ENCODE results near the gene TTYH3. TPM values are rescaled to one million over a fixed set of nuclear protein-coding genes. Genes with fewer than 3 reads are reported as not detected.

TTYH3 gene
- total and polyA plus RNA-seq, 5 donors: 8.1 to 25.0 (median 15.4) TPM

DNA sequence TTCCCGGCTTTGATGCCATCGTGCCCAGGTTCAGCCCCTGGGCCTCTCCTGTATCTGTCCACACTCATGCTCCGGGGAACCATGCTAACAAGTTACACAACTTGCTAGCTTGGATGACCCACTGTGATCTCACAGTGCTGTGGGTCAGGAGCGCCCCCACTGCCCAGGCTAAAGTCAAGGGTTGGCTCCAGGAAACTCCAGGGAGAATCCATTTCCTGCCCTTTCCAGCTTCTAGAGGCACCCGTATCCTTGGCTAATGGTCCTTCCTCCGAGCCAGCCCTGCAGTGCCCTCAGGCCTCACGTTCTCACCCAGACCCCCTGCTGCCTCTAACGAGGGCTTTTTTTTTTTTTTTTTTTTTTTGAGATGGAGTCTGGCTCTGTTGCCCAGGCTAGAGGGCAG lies 75.7 kb downstream of the TTYH3 start:
- ATAC-seq (no peak), DNase-seq (peak in 1 of 3 donors; percentile 14)
- no peaks in the 10 kb centered on the region for H3K9me3 ChIP-seq (ENCODE audit: control insufficient read depth, low read length)
- H3K27ac ChIP-seq (ENCODE audit: low read length): no peak overlapping the region
- H3K4me3 ChIP-seq (ENCODE audit: low read length): no peak overlapping the region
- no peaks in the 10 kb centered on the region for H3K4me1 ChIP-seq (ENCODE audit: control insufficient read depth, insufficient read depth, low read length)
- intact Hi-C loops (cut with DNase I): no loop called here
- H3K27me3 ChIP-seq (ENCODE audit: control insufficient read depth, insufficient read depth): no peaks in the 10 kb centered on the region
- WGBS: 64% methylated on average over 8 of the region's 8 CpGs

DNA sequence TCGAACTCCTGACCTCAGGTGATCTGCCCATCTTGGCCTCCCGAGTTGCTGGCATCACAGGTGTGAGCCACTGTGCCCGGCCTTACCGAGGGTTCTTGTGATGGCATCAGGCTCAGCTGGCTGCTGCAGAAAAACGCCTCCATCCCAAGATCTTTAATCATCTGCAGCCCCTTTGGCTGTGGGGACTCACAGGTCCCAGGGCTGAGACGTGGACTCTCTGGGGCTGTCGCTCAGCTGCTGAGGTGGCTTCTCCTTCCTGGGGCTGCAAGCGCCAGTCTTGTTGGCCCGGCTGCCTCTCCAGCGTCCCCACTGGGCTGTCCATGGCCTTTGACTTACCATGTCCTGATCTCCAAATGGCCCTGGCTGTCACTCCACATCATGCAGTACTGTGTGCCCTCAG lies 76.3 kb downstream of the TTYH3 start:
- no peak overlapping the region for H3K4me3 ChIP-seq (ENCODE audit: low read length)
- H3K27me3 ChIP-seq (ENCODE audit: control insufficient read depth, insufficient read depth): no peaks in the 10 kb centered on the region
- no peaks in the 10 kb centered on the region for H3K4me1 ChIP-seq (ENCODE audit: control insufficient read depth, insufficient read depth, low read length)
- ATAC-seq (no peak), DNase-seq (peak in 1 of 3 donors; percentile 43)
- H3K27ac ChIP-seq (ENCODE audit: low read length): no peak overlapping the region
- intact Hi-C loops (cut with DNase I): no loop called here
- H3K9me3 ChIP-seq (ENCODE audit: control insufficient read depth, low read length): no peaks in the 10 kb centered on the region
- 94% methylated on average over 10 of the region's 10 CpGs for WGBS

DNA sequence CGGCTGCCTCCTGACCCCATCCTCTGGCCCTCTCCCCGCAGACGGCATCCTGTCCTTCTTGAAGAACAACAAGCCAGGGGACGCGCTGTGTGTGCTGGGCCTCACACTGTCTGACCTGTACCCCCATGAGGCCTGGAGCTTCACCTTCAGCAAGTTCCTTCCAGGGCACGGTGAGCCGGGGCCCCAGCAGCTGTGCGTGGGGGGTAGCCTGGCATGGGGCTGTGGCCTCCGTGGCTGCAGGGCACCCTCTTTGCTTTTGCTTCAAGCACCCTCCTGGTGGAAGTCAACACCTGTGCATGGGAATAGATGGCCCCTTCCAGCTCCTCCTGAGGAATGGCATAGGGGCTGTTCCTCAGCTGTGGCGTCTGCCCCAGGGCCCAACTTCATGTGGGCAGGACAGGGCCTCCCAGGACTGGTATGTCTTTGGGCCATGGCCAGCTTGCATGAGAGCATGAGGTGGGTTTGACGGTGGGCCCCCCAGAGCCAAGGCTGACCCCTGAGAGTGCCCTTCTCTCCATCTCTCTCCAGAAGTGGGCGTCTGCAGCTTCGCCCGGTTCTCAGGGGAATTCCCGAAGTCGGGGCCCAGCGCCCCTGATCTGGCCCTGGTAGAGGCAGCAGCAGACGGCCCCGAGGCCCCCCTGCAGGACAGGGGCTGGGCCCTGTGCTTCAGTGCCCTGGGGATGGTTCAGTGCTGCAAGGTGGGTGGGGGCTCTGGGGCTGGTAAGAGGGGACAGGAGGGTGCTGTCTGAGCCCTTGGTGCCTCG lies 76.9 kb downstream of the TTYH3 start:
- H3K4me3 ChIP-seq (ENCODE audit: low read length): no peak overlapping the region
- intact Hi-C loops (cut with DNase I): no loop called here
- H3K27ac ChIP-seq (ENCODE audit: low read length): no peak overlapping the region
- WGBS: 89% methylated on average over 20 of the region's 20 CpGs
- ATAC-seq: no peak
- H3K27me3 ChIP-seq (ENCODE audit: control insufficient read depth, insufficient read depth): no peaks in the 10 kb centered on the region
- no peaks in the 10 kb centered on the region for H3K4me1 ChIP-seq (ENCODE audit: control insufficient read depth, insufficient read depth, low read length)
- H3K9me3 ChIP-seq (ENCODE audit: control insufficient read depth, low read length): no peaks in the 10 kb centered on the region
- peak in 1 of 3 donors; percentile 44 for DNase-seq

DNA sequence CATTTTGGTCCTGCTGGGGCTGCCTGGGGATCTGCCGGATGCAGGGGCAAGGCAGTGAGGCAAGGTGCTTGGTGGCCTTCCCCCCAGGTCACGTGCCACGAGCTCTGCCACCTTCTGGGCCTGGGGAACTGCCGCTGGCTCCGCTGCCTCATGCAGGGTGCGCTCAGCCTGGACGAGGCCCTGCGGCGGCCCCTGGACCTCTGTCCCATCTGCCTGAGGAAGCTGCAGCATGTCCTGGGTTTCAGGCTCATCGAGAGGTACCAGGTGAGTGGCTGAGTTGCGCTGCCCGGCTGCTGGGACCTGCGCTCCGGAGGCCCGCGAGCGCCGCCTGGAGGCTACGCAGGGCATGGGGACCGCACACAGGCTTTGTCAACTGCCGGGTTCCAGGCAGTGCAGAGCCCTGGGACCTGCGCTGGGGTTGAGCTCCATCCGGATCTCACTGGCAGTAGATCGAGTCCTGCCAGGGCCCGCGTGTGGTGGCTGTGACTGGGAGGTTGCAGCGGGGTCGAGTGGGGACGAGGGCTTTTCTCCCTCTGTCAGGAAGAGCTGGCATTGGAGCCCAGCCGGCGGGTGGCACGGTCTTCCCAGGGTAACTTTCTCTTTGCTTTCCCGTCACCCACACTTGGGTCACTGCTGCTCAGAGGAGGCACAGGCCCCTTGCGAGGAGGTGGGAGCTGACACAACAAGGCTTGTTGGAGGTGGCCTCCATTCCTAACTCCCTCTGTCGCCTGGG lies 77.9 kb downstream of the TTYH3 start:
- H3K4me1 ChIP-seq (ENCODE audit: control insufficient read depth, insufficient read depth, low read length): no peaks in the 10 kb centered on the region
- WGBS: 37% methylated on average over 35 of the region's 35 CpGs
- DNase-seq (peak; percentile 55 to 84 (median 81)), ATAC-seq (peak; percentile 50 to 56)
- intact Hi-C loops (cut with DNase I): no loop called here
- no peak overlapping the region for H3K4me3 ChIP-seq (ENCODE audit: low read length)
- H3K9me3 ChIP-seq (ENCODE audit: control insufficient read depth, low read length): no peaks in the 10 kb centered on the region
- no peak overlapping the region for H3K27ac ChIP-seq (ENCODE audit: low read length)
- H3K27me3 ChIP-seq (ENCODE audit: control insufficient read depth, insufficient read depth): no peaks in the 10 kb centered on the region

DNA sequence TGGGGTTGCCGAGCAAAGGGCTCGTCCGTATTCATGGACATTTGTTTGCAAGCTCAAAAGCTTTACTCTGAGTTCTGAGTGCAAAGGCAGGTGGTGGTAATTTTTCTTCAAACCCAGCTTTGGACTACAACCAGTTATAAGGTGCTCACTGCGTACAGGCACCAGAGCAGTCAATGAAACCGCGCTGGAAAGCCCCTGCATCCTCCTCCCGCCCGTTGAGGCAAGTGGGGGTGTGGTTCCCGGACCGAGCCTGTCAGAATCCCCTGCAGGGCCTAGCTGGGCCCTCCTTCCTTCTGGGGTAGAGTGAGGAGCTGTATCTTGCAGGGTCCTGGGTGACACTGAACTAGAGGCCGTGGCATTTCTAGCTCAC lies 78.5 kb downstream of the TTYH3 start:
- ATAC-seq: no peak
- Histone ChIP-seq H3K4me3 (ENCODE audit: low read length) (no peak overlapping the region), H3K4me1 (ENCODE audit: control insufficient read depth, insufficient read depth, low read length) (peaks cover 3% of the 10 kb centered on the region), H3K27ac (ENCODE audit: low read length) (no peak overlapping the region), H3K9me3 (ENCODE audit: control insufficient read depth, low read length) (no peaks in the 10 kb centered on the region), H3K27me3 (ENCODE audit: control insufficient read depth, insufficient read depth) (no peaks in the 10 kb centered on the region)
- intact Hi-C loops (cut with DNase I): no loop called here
- no peak for DNase-seq
- WGBS: 78% methylated on average over 11 of the region's 11 CpGs

DNA sequence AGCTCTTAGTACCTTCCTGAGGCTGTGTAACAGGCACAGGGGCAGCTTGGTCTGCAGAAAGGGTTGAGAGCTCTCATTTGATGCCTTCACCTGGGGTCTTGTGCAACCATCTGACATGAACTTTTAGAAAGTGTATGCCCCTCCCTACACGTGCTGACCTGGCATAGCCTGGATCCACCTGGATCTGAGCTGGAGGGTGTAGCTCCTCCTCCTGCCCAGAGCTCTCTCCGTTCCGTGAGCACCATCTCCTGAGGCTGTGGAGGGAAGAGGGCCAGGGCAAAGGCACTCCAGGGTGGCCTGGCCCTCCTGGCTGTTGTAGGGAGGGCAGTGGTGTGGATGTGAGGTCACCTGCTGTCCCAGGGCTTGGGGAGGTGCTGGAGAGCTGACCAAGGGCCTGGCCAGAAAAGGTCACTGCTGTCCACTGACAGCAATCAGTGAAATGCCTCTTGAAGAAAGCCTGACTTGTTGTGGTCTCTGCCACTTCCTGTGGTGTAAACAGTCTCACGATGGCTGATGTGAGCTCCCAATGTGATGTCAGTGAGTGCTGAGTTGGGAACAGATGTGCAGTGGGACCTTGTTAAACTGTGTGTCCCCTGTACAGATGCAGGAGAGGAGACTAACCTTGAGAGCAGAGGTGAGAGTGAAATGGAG lies 79.2 kb downstream of the TTYH3 start:
- DNase-seq (no peak), ATAC-seq (no peak)
- 59% methylated on average over 4 of the region's 4 CpGs for WGBS
- no peak overlapping the region for H3K27ac ChIP-seq (ENCODE audit: low read length)
- no peak overlapping the region for H3K4me3 ChIP-seq (ENCODE audit: low read length)
- peaks cover 3% of the 10 kb centered on the region for H3K4me1 ChIP-seq (ENCODE audit: control insufficient read depth, insufficient read depth, low read length)
- H3K27me3 ChIP-seq (ENCODE audit: control insufficient read depth, insufficient read depth): no peaks in the 10 kb centered on the region
- intact Hi-C loops (cut with DNase I): no loop called here
- no peaks in the 10 kb centered on the region for H3K9me3 ChIP-seq (ENCODE audit: control insufficient read depth, low read length)

DNA sequence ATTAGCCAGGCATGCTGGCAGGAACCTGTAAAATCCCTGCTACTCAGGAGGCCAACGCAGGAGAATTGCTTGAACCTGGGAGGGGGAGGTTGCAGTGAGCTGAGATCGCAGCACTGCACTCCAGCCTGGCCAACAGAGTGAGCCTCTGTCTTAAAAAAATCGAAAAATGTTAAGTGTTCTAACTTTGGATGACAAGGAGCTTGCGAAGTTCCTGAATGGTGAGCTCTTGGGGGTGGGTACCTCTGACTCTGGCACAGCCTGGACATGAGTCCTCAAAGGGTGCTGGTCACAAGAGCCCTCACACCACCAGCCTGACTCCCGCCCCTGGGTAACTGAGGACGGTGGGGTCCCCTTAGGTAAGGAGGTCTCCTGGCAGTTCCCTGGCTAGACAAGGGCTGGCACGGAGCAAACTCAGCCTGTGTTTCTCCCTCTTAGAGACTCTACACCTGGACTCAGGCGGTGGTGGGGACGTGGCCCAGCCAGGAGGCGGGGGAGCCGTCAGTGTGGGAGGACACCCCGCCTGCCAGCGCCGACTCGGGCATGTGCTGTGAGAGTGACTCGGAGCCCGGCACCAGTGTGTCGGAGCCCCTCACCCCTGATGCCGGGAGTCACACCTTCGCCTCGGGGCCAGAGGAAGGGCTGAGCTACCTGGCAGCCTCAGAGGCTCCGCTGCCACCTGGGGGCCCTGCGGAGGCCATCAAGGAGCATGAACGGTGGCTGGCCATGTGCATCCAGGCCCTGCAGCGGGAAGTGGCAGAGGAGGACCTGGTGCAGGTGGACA lies 80.3 kb downstream of the TTYH3 start:
- Histone ChIP-seq H3K27ac (ENCODE audit: low read length) (no peak overlapping the region), H3K4me3 (ENCODE audit: low read length) (no peak overlapping the region), H3K4me1 (ENCODE audit: control insufficient read depth, insufficient read depth, low read length) (peaks cover 5% of the 10 kb centered on the region), H3K9me3 (ENCODE audit: control insufficient read depth, low read length) (no peaks in the 10 kb centered on the region), H3K27me3 (ENCODE audit: control insufficient read depth, insufficient read depth) (no peaks in the 10 kb centered on the region)
- WGBS: 78% methylated on average over 25 of the region's 25 CpGs
- DNase-seq (no peak), ATAC-seq (no peak)
- intact Hi-C loops (cut with DNase I): no loop called here

DNA sequence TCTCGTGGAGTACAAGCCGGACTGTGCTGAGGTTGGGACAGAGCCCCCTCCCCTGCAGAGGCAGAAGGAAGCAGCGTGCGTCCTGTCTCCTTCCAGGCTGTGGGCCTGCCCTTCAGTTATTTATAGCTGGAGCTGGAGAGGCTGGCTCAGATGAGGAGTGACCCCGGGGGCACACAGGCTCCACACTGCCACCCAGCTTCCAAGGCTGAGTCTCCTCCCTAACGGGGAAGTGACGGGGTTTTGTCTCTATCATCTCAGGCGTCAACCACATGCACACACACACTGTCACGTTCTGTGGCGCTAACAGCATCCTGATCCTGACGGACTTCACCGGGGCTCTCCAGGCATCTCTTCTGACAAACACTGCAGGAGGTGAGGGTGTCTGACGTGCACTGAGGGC lies 81.6 kb downstream of the TTYH3 start:
- H3K4me1 ChIP-seq (ENCODE audit: control insufficient read depth, insufficient read depth, low read length): peaks cover 5% of the 10 kb centered on the region

DNA sequence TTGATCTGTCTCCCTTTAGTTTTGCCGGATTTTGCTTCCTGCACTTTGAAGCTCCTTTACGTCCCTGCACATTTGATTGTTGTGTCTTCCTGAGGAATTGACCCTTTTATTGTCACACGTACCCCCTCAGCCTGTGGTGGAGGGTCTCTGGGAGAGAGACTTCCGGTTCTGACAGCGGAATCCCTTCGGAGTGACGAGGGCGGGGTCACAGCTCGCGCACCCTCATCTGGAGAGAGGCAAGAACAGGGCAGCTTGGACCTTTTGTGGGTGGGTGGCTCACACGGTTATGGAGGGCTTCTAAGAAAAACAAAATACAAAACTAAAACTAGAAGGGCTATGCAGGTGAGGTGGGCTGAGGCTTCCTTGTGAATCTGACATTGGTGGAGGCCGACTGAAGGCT lies 82.2 kb downstream of the TTYH3 start:
- peaks cover 5% of the 10 kb centered on the region for H3K4me1 ChIP-seq (ENCODE audit: control insufficient read depth, insufficient read depth, low read length)
- H3K27ac ChIP-seq (ENCODE audit: low read length): peak overlapping the region; percentile 37
- H3K9me3 ChIP-seq (ENCODE audit: control insufficient read depth, low read length): no peaks in the 10 kb centered on the region
- H3K4me3 ChIP-seq (ENCODE audit: low read length): no peak overlapping the region
- H3K27me3 ChIP-seq (ENCODE audit: control insufficient read depth, insufficient read depth): no peaks in the 10 kb centered on the region
- no peak for DNase-seq
- WGBS: 64% methylated on average over 12 of the region's 12 CpGs
- intact Hi-C loops (cut with DNase I): no loop called here
- ATAC-seq: no peak

More for the DNA sequence above, 81.6 kb downstream of the TTYH3 start:
- 30% methylated on average over 13 of the region's 13 CpGs for WGBS
- DNase-seq (peak; percentile 51 to 81 (median 71)), ATAC-seq (peak; percentile 57 to 58)
- intact Hi-C loops (cut with DNase I): no loop called here
- H3K9me3 ChIP-seq (ENCODE audit: control insufficient read depth, low read length): no peaks in the 10 kb centered on the region
- no peak overlapping the region for H3K4me3 ChIP-seq (ENCODE audit: low read length)
- peak overlapping the region; percentile 37 for H3K27ac ChIP-seq (ENCODE audit: low read length)
- H3K27me3 ChIP-seq (ENCODE audit: control insufficient read depth, insufficient read depth): no peaks in the 10 kb centered on the region
